ENCODE results near the gene PTGR3.
A peak's percentile ranks its signal among the peaks of the same experiment; 100 is the strongest.

Gene PTGR3

GRCh38 chr18:75208836-75209128 lies 157 bp downstream of the PTGR3 start:
- H3K27ac ChIP-seq: peak overlapping the region; percentile 100
- no peak for DNase-seq (ENCODE audit: low spot score)
- POLR2A ChIA-PET (ENCODE audit: low non-redundant PET): interaction anchor here (0.6 kb wide), 2 partner anchors 36 to 519 kb away, joined by 5 read pairs; no protein-coding TSS in a partner anchor
- CTCF ChIA-PET: no interaction called here
- no peak for TF ChIP-seq CTCF (conservative IDR thresholded peaks at IDR 0.05; ENCODE audit: low read depth)

GRCh38 chr18:75208155-75208835 lies 644 bp downstream of the PTGR3 start:
- POLR2A ChIA-PET (ENCODE audit: low non-redundant PET): no interaction called here
- no peak for DNase-seq (ENCODE audit: low spot score)
- H3K27ac ChIP-seq: peak overlapping the region; percentile 100
- no peak for TF ChIP-seq CTCF (conservative IDR thresholded peaks at IDR 0.05; ENCODE audit: low read depth)
- CTCF ChIA-PET: no interaction called here

- POLR2A ChIA-PET (ENCODE audit: low non-redundant PET): no interaction called here
- CTCF ChIA-PET: interaction anchor here (0.5 kb wide), 1 partner anchor 345 kb away, joined by 4 read pairs; no protein-coding TSS in a partner anchor
- no peak for TF ChIP-seq CTCF (conservative IDR thresholded peaks at IDR 0.05; ENCODE audit: low read depth)
- no peak for DNase-seq (ENCODE audit: low spot score)
- peak overlapping the region; percentile 100 for H3K27ac ChIP-seq
These were observed 1.4 kb downstream of the PTGR3 start for GRCh38 chr18:75207310-75208154.

- ChIA-PET CTCF (interaction anchor here (0.5 kb wide), 1 partner anchor 346 kb away, joined by 4 read pairs; no protein-coding TSS in a partner anchor), POLR2A (ENCODE audit: low non-redundant PET) (no interaction called here)
- peak overlapping the region; percentile 100 for H3K27ac ChIP-seq
- no peak for DNase-seq (ENCODE audit: low spot score)
- TF ChIP-seq CTCF (conservative IDR thresholded peaks at IDR 0.05; ENCODE audit: low read depth): no peak
These were observed 2.3 kb downstream of the PTGR3 start for GRCh38 chr18:75206452-75207309.

GRCh38 chr18:75205514-75206132 lies 3.3 kb downstream of the PTGR3 start:
- POLR2A ChIA-PET (ENCODE audit: low non-redundant PET): no interaction called here
- no peak for DNase-seq (ENCODE audit: low spot score)

More at GRCh38 chr18:75205514-75206132, 3.3 kb downstream of the PTGR3 start:
- CTCF ChIA-PET: interaction anchor here (0.6 kb wide), 1 partner anchor 34 kb away, joined by 3 read pairs; no protein-coding TSS in a partner anchor
- H3K27ac ChIP-seq: no peak overlapping the region
- TF ChIP-seq CTCF (conservative IDR thresholded peaks at IDR 0.05; ENCODE audit: low read depth): no peak

Measured in RWPE1 (cell line).